Common myeloid progenitor, CD34-positive (primary cell): Measurements from ENCODE around the gene SMOC2.

ENCODE experiments used
- CTCF ChIA-PET: fragments of 350-600 bp; sonication (Branson Sonifier 250); formaldehyde crosslinking; loops from one replicate; lab custom pipeline; 2021; ENCODE audit warnings: antibody characterized with exemption; lab: Charles Lee
- POLR2A ChIA-PET: fragments of 350-600 bp; sonication (Branson Sonifier 250); formaldehyde crosslinking; loops from one replicate; lab custom pipeline; 2021; ENCODE audit warnings: antibody characterized with exemption; lab: Charles Lee
- DNase-seq, 3 donors: peaks; one replicate each; pipeline versions ENCODE4 v3.0.0 to v3.0.0-alpha.2; 2013
- H3K27ac ChIP-seq, 2 experiments: 1 replicate in 1 of 2; 2 replicates in 1 of 2; pipeline ENCODE4 v1.7.0; 2013; ENCODE audit warnings: inconsistent platforms in 2 of 2, low read length in 2 of 2, mild to moderate bottlenecking in 2 of 2, low read depth in 1 of 2, moderate library complexity in 1 of 2; ENCODE audit not compliant: severe bottlenecking in 2 of 2, insufficient read depth in 1 of 2, poor library complexity in 1 of 2
- H3K27me3 ChIP-seq, 5 experiments: replicated peaks in 2 of 5; 1 replicate in 3 of 5; 2 replicates in 2 of 5; pipeline versions ENCODE4 v1.6.1 to v1.7.0; 2013; ENCODE audit warnings: low read length in 4 of 5, mild to moderate bottlenecking in 2 of 5, moderate library complexity in 2 of 5, inconsistent platforms in 1 of 5; ENCODE audit not compliant: insufficient read depth in 5 of 5, control insufficient read depth in 4 of 5
- H3K36me3 ChIP-seq, 4 experiments: 1 replicate in 2 of 4; 2 replicates in 2 of 4; pipeline versions ENCODE4 v1.6.1 to v1.7.0; 2013; ENCODE audit warnings: low read length in 3 of 4, control low read depth in 1 of 4, mild to moderate bottlenecking in 1 of 4; ENCODE audit not compliant: control insufficient read depth in 4 of 4, insufficient read depth in 4 of 4
- H3K4me1 ChIP-seq, 4 experiments: 1 replicate in 3 of 4; 2 replicates in 1 of 4; pipeline versions ENCODE4 v1.6.1 to v1.7.1; 2013; ENCODE audit warnings: low read length in 3 of 4, mild to moderate bottlenecking in 3 of 4, control low read depth in 1 of 4, inconsistent platforms in 1 of 4, moderate library complexity in 1 of 4; ENCODE audit not compliant: control insufficient read depth in 4 of 4, insufficient read depth in 4 of 4; ENCODE audit errors: control extremely low read depth in 1 of 4
- H3K4me3 ChIP-seq, 7 experiments: 1 replicate in 4 of 7; 2 replicates in 3 of 7; pipeline versions ENCODE4 v1.5.1 to v1.7.0; 2013; ENCODE audit warnings: mild to moderate bottlenecking in 7 of 7, low read length in 6 of 7, moderate library complexity in 6 of 7, inconsistent platforms in 2 of 7, low read depth in 2 of 7, control low read depth in 1 of 7; ENCODE audit not compliant: insufficient read depth in 4 of 7, control insufficient read depth in 1 of 7; ENCODE audit errors: extremely low read depth in 1 of 7
- H3K9me3 ChIP-seq, 5 experiments: 1 replicate in 4 of 5; 2 replicates in 1 of 5; pipeline versions ENCODE4 v1.6.1 to v1.7.1; 2013; ENCODE audit warnings: low read length in 4 of 5, mild to moderate bottlenecking in 2 of 5, inconsistent platforms in 1 of 5, low read depth in 1 of 5, moderate library complexity in 1 of 5; ENCODE audit not compliant: control insufficient read depth in 4 of 5, insufficient read depth in 2 of 5; ENCODE audit errors: control extremely low read depth in 1 of 5
- WGBS: methylation state at CpG from one replicate; pipeline ENCODE4 v1.1.5; 2013; ENCODE audit not compliant: insufficient coverage; 5-methylcytosine and 5-hydroxymethylcytosine counted together

The SMOC2 gene

GRCh38 chr6:168658059-168658458 lies 217.1 kb downstream of the SMOC2 start:
- no peaks in the 10 kb centered on the region for H3K36me3 ChIP-seq
- no peak overlapping the region for H3K4me3 ChIP-seq
- no peaks in the 10 kb centered on the region for H3K4me1 ChIP-seq
- 80% methylated on average over 1 of the region's 1 CpG for WGBS
- no peak for DNase-seq
- H3K27me3 ChIP-seq, result peaks cover 0 to 2% (median 0%) of the 10 kb centered on the region in 5 experiments
- POLR2A ChIA-PET, result no interaction called here
- H3K9me3 ChIP-seq, result peaks cover 0 to 24% (median 3%) of the 10 kb centered on the region in 5 experiments
- CTCF ChIA-PET, result no interaction called here
- H3K27ac ChIP-seq, result no peak overlapping the region

GRCh38 chr6:168660400-168660945 lies 219.5 kb downstream of the SMOC2 start:
- Histone ChIP-seq H3K27me3 (peaks cover 0 to 6% (median 0%) of the 10 kb centered on the region in 5 experiments), H3K27ac (no peak overlapping the region), H3K36me3 (no peaks in the 10 kb centered on the region), H3K4me3 (no peak overlapping the region), H3K9me3 (peaks cover 0 to 20% (median 3%) of the 10 kb centered on the region in 5 experiments), H3K4me1 (no peaks in the 10 kb centered on the region)
- WGBS, result 99% methylated on average over 14 of the region's 14 CpGs
- DNase-seq, result no peak
- POLR2A ChIA-PET, result no interaction called here
- CTCF ChIA-PET, result no interaction called here

- H3K4me1 ChIP-seq, result no peaks in the 10 kb centered on the region
- POLR2A ChIA-PET, result no interaction called here
- 91% methylated on average over 15 of the region's 17 CpGs for WGBS
- DNase-seq, result no peak
- no peaks in the 10 kb centered on the region for H3K36me3 ChIP-seq
- peaks cover 0 to 12% (median 0%) of the 10 kb centered on the region in 5 experiments for H3K27me3 ChIP-seq
- H3K27ac ChIP-seq, result no peak overlapping the region
- no peak overlapping the region for H3K4me3 ChIP-seq
- peaks cover 0 to 16% (median 3%) of the 10 kb centered on the region in 5 experiments for H3K9me3 ChIP-seq
- CTCF ChIA-PET, result no interaction called here
Observed at GRCh38 chr6:168662301-168662936, 221.4 kb downstream of the SMOC2 start.

GRCh38 chr6:168663041-168663440 lies 222.1 kb downstream of the SMOC2 start:
- Histone ChIP-seq H3K9me3 (peaks cover 0 to 16% (median 3%) of the 10 kb centered on the region in 5 experiments), H3K27ac (no peak overlapping the region), H3K27me3 (peaks cover 0 to 13% (median 0%) of the 10 kb centered on the region in 5 experiments), H3K36me3 (no peaks in the 10 kb centered on the region), H3K4me3 (no peak overlapping the region), H3K4me1 (no peaks in the 10 kb centered on the region)
- 83% methylated on average over 7 of the region's 7 CpGs for WGBS
- DNase-seq, result no peak
- ChIA-PET CTCF (no interaction called here), POLR2A (no interaction called here)

GRCh38 chr6:168664956-168665355 lies 224.0 kb downstream of the SMOC2 start:
- Histone ChIP-seq H3K36me3 (no peaks in the 10 kb centered on the region), H3K27me3 (peaks cover 0 to 13% (median 0%) of the 10 kb centered on the region in 5 experiments), H3K4me1 (no peaks in the 10 kb centered on the region), H3K9me3 (peaks cover 0 to 4% (median 0%) of the 10 kb centered on the region in 5 experiments), H3K4me3 (no peak overlapping the region), H3K27ac (no peak overlapping the region)
- WGBS, result 82% methylated on average over 8 of the region's 9 CpGs
- no peak for DNase-seq
- POLR2A ChIA-PET, result no interaction called here
- CTCF ChIA-PET, result no interaction called here

GRCh38 chr6:168666170-168666569 lies 225.2 kb downstream of the SMOC2 start:
- Histone ChIP-seq H3K9me3 (no peaks in the 10 kb centered on the region), H3K4me3 (no peak overlapping the region), H3K27ac (no peak overlapping the region), H3K36me3 (no peaks in the 10 kb centered on the region), H3K27me3 (peaks cover 0 to 13% (median 0%) of the 10 kb centered on the region in 5 experiments), H3K4me1 (no peaks in the 10 kb centered on the region)
- ChIA-PET CTCF (no interaction called here), POLR2A (no interaction called here)
- DNase-seq, result no peak
- WGBS, result 100% methylated on average over 1 of the region's 3 CpGs

- H3K9me3 ChIP-seq, result no peaks in the 10 kb centered on the region
- no peaks in the 10 kb centered on the region for H3K36me3 ChIP-seq
- 87% methylated on average over 12 of the region's 18 CpGs for WGBS
- DNase-seq, result no peak
- ChIA-PET POLR2A (no interaction called here), CTCF (no interaction called here)
- no peaks in the 10 kb centered on the region for H3K4me1 ChIP-seq
- H3K4me3 ChIP-seq, result no peak overlapping the region
- peaks cover 0 to 13% (median 0%) of the 10 kb centered on the region in 5 experiments for H3K27me3 ChIP-seq
- no peak overlapping the region for H3K27ac ChIP-seq
Observed at GRCh38 chr6:168666699-168667427, 225.9 kb downstream of the SMOC2 start.
